H9 (cell line): ENCODE measurements around the gene ZNHIT1. TPM values are rescaled to one million over a fixed set of nuclear protein-coding genes. Genes with fewer than 3 reads are reported as not detected.

Source experiments
- DNase-seq: peaks from one replicate; pipeline ENCODE4 v3.0.0-alpha.2; 2017
- H2AFZ ChIP-seq: one replicate; pipeline ENCODE4 v1.6.1; 2013; ENCODE audit warnings: mild to moderate bottlenecking, low read length, control low read depth, moderate library complexity
- H2AK5ac ChIP-seq: 2 replicates; pipeline ENCODE4 v1.6.1; 2013; ENCODE audit warnings: low read length, control low read depth, mixed read lengths; ENCODE audit not compliant: insufficient read length
- H2BK120ac ChIP-seq: one replicate; pipeline ENCODE4 v1.6.1; 2013; ENCODE audit warnings: low read depth, mild to moderate bottlenecking, low read length, control low read depth, inconsistent platforms; ENCODE audit not compliant: poor library complexity, severe bottlenecking
- H2BK12ac ChIP-seq: 2 replicates; pipeline ENCODE4 v1.6.1; 2013; ENCODE audit warnings: low read length, control low read depth, mixed read lengths, low read depth; ENCODE audit not compliant: insufficient read length
- H2BK15ac ChIP-seq: 2 replicates; pipeline ENCODE4 v1.6.1; 2013; ENCODE audit warnings: low read depth, low read length, control low read depth
- H2BK20ac ChIP-seq: one replicate; pipeline ENCODE4 v1.6.1; 2013; ENCODE audit warnings: low read depth, mild to moderate bottlenecking, low read length, control low read depth, inconsistent platforms; ENCODE audit not compliant: poor library complexity, severe bottlenecking
- H2BK5ac ChIP-seq: 2 replicates; pipeline ENCODE4 v1.6.1; 2013; ENCODE audit warnings: low read length, control low read depth, mixed read lengths; ENCODE audit not compliant: insufficient read length
- H3K14ac ChIP-seq: 2 replicates; pipeline ENCODE4 v1.6.1; 2013; ENCODE audit warnings: low read length, control low read depth; ENCODE audit not compliant: insufficient read depth
- H3K18ac ChIP-seq: 2 replicates; pipeline ENCODE4 v1.6.1; 2013; ENCODE audit warnings: low read depth, mild to moderate bottlenecking, mixed read lengths, low read length, control low read depth; ENCODE audit not compliant: insufficient read length
- H3K23ac ChIP-seq: 2 replicates; pipeline ENCODE4 v1.6.1; 2013; ENCODE audit warnings: low read length, control low read depth, mixed read lengths, low read depth; ENCODE audit not compliant: insufficient read length
- H3K23me2 ChIP-seq: 2 replicates; pipeline ENCODE4 v1.6.1; 2013; ENCODE audit warnings: low read depth, mild to moderate bottlenecking, mixed read lengths, low read length, control low read depth; ENCODE audit not compliant: insufficient read length, poor library complexity, severe bottlenecking
- H3K27ac ChIP-seq: 2 replicates; pipeline ENCODE4 v1.5.1; 2013; ENCODE audit warnings: low read length, control low read depth, mixed read lengths, low read depth; ENCODE audit not compliant: insufficient read length
- H3K27me3 ChIP-seq: 2 replicates; pipeline ENCODE4 v1.6.1; 2013; ENCODE audit warnings: low read length, control low read depth, inconsistent platforms; ENCODE audit not compliant: insufficient read depth
- H3K4ac ChIP-seq: 2 replicates; pipeline ENCODE4 v1.6.1; 2013; ENCODE audit warnings: low read depth, mild to moderate bottlenecking, control low read depth, inconsistent platforms, low read length, moderate library complexity
- H3K4me1 ChIP-seq: 2 replicates; pipeline ENCODE4 v1.6.1; 2013; ENCODE audit warnings: low read length, control low read depth, inconsistent platforms; ENCODE audit not compliant: insufficient read depth
- H3K4me2 ChIP-seq: 2 replicates; pipeline ENCODE4 v1.6.1; 2013; ENCODE audit warnings: low read length, control low read depth, mixed read lengths; ENCODE audit not compliant: insufficient read length, insufficient read depth
- H3K56ac ChIP-seq: 2 replicates; pipeline ENCODE4 v1.6.1; 2013; ENCODE audit warnings: low read depth, mild to moderate bottlenecking, mixed read lengths, low read length, control low read depth; ENCODE audit not compliant: insufficient read length
- H3K79me1 ChIP-seq: 2 replicates; pipeline ENCODE4 v1.6.1; 2013; ENCODE audit warnings: low read depth, mild to moderate bottlenecking, moderate library complexity, low read length, control low read depth, inconsistent platforms; ENCODE audit not compliant: insufficient read depth, poor library complexity, severe bottlenecking
- H3K79me2 ChIP-seq: 2 replicates; pipeline ENCODE4 v1.6.1; 2013; ENCODE audit warnings: low read length, control low read depth, inconsistent platforms; ENCODE audit not compliant: insufficient read depth
- H3K9ac ChIP-seq: 2 replicates; pipeline ENCODE4 v1.6.1; 2013; ENCODE audit warnings: low read length, control low read depth, mixed read lengths; ENCODE audit not compliant: insufficient read length; ENCODE audit errors: extremely low read depth
- H3K9me3 ChIP-seq: one replicate; pipeline ENCODE4 v1.6.1; 2013; ENCODE audit warnings: low read depth, low read length, inconsistent platforms; ENCODE audit not compliant: control insufficient read depth
- H3T11ph ChIP-seq: one replicate; pipeline ENCODE4 v1.6.1; 2013; ENCODE audit warnings: mild to moderate bottlenecking, low read length, control low read depth, inconsistent platforms
- H4K20me1 ChIP-seq: one replicate; pipeline ENCODE4 v1.6.1; 2013; ENCODE audit not compliant: control insufficient read depth, insufficient read length, insufficient read depth
- H4K5ac ChIP-seq: 2 replicates; pipeline ENCODE4 v1.6.1; 2013; ENCODE audit warnings: low read depth, mild to moderate bottlenecking, mixed read lengths, low read length, control low read depth; ENCODE audit not compliant: insufficient read length
- H4K8ac ChIP-seq: replicated peaks from 2 replicates; pipeline ENCODE4 v1.6.1; 2013; ENCODE audit warnings: low read length, control low read depth, mixed read lengths, low read depth; ENCODE audit not compliant: insufficient read length
- H4K91ac ChIP-seq: 2 replicates; pipeline ENCODE4 v1.6.1; 2013; ENCODE audit warnings: low read depth, mild to moderate bottlenecking, moderate library complexity, mixed read lengths, low read length, control low read depth; ENCODE audit not compliant: insufficient read length
- H3K27ac Mint-ChIP-seq, 3 experiments: 2 replicates in 2 of 3; 3 replicates in 1 of 3; pipeline ENCODE4 v1.8.0; 2020 to 2021; ENCODE audit warnings: mixed read lengths in 3 of 3, mild to moderate bottlenecking in 1 of 3, moderate library complexity in 1 of 3
- H3K27me3 Mint-ChIP-seq: 2 replicates; pipeline ENCODE4 v1.8.0; 2021; ENCODE audit warnings: low read depth, mild to moderate bottlenecking, moderate library complexity, mixed read lengths
- H3K36me3 Mint-ChIP-seq, 3 experiments: 2 replicates in 2 of 3; 3 replicates in 1 of 3; pipeline ENCODE4 v1.8.0; 2020 to 2021; ENCODE audit warnings: low read depth in 3 of 3, mixed read lengths in 3 of 3; ENCODE audit not compliant: insufficient read depth in 1 of 3
- H3K4me1 Mint-ChIP-seq, 2 experiments: 2 replicates each; pipeline ENCODE4 v1.8.0; 2020; ENCODE audit warnings: mixed read lengths in 2 of 2
- H3K4me3 Mint-ChIP-seq, 2 experiments: 2 replicates in 1 of 2; 3 replicates in 1 of 2; pipeline ENCODE4 v1.8.0; 2020 to 2021; ENCODE audit warnings: mild to moderate bottlenecking in 2 of 2, mixed read lengths in 2 of 2, moderate library complexity in 1 of 2
- H3K9me3 Mint-ChIP-seq, 2 experiments: 2 replicates in 1 of 2; 3 replicates in 1 of 2; pipeline ENCODE4 v1.8.0; 2020; ENCODE audit warnings: mild to moderate bottlenecking in 2 of 2, mixed read lengths in 2 of 2, moderate library complexity in 1 of 2
- CTCF ChIP-seq: fragments of 200-600 bp; sonication (generic); conservative IDR thresholded peaks from 3 replicates; pipeline ENCODE4 v1.8.0; 2021; ENCODE audit warnings: antibody characterized with exemption, mild to moderate bottlenecking
- WGBS: extraction: QIAGEN DNeasy Blood & Tissue Kit; methylation state at CpG from one replicate; pipeline ENCODE4 v1.1.7; 2013; ENCODE audit warnings: missing lambda C conversion rate, low lambda C conversion rate, mixed read lengths; ENCODE audit not compliant: insufficient read length; ENCODE audit errors: extremely low coverage; 5-methylcytosine and 5-hydroxymethylcytosine counted together
- total RNA-seq: library from RNA; stranded (reverse); gene quantifications from 2 replicates; pipeline ENCODE4 v1.2.1, GENCODE V29; 2021

ZNHIT1 gene
- total RNA-seq, 1 experiment from 2014 or later: 52.7 TPM

- Histone ChIP-seq H3K9ac (no peak overlapping the region), H4K8ac (no peak overlapping the region), H3K56ac (no peak overlapping the region), H4K91ac (no peak overlapping the region), H2BK12ac (no peak overlapping the region), H3T11ph (no peak overlapping the region), H2BK120ac (no peak overlapping the region), H3K27me3 (peaks cover 73% of the 10 kb centered on the region), H4K20me1 (no peaks in the 10 kb centered on the region), H3K23ac (no peak overlapping the region), H2AFZ (no peak overlapping the region), H3K27ac (no peak overlapping the region), H3K23me2 (peaks cover 32% of the 10 kb centered on the region), H2AK5ac (no peak overlapping the region), H3K14ac (no peak overlapping the region), H2BK20ac (no peak overlapping the region), H3K4ac (no peak overlapping the region), H3K9me3 (no peaks in the 10 kb centered on the region), H2BK15ac (no peak overlapping the region), H3K4me1 (peaks cover 7% of the 10 kb centered on the region; the same call in 1 of the 2 replicates), H3K4me2 (peak overlapping the region; percentile 68), H4K5ac (no peak overlapping the region), H2BK5ac (no peak overlapping the region), H3K18ac (no peak overlapping the region), H3K79me2 (no peaks in the 10 kb centered on the region), H3K79me1 (no peaks in the 10 kb centered on the region)
- peaks cover 0 to 2% of the 10 kb centered on the region in 2 experiments; a peak in 2 of 5 replicates for H3K9me3 Mint-ChIP-seq
- no peaks in the 10 kb centered on the region for H3K36me3 Mint-ChIP-seq
- DNase-seq: peak; percentile 90
- peaks cover 100% of the 10 kb centered on the region for H3K27me3 Mint-ChIP-seq
- WGBS: no CpG with 5 or more reads among the region's 16 CpGs
- H3K4me3 Mint-ChIP-seq: peak overlapping the region; percentile 48 to 82
- H3K4me1 Mint-ChIP-seq: peaks cover 40 to 46% of the 10 kb centered on the region in 2 experiments
- no peak for TF ChIP-seq CTCF
- no peak overlapping the region; a peak in 2 of 7 replicates for H3K27ac Mint-ChIP-seq
Measured at GRCh38 chr7:101173752-101174244, 44.2 kb upstream of the ZNHIT1 start.
